Stimulated activated CD8-positive, alpha-beta memory T cell treated with anti-CD3 and anti-CD28 coated beads, Interleukin-4, amount 100 ng/mL, for 24 hours (primary cell): ENCODE results near the gene MYBPC3.

Experiments used
- DNase-seq: peaks from one replicate; pipeline ENCODE4 v3.0.0-alpha.2; 2020; ENCODE audit warnings: low read depth

The MYBPC3 gene

GRCh38 chr11:47352556-47352955, at the start of gene MYBPC3:
Gene MYBPC3, minus strand, starts transcription at chr11:47352702. Its CDS starts 55 bp downstream, at chr11:47352647.
- no peak for DNase-seq

- DNase-seq: no peak
Observed at GRCh38 chr11:47400768-47401279, 48.3 kb upstream of the MYBPC3 start.

- peak; percentile 23 for DNase-seq
Observed at GRCh38 chr11:47399860-47400767, 47.6 kb upstream of the MYBPC3 start.

- no peak for DNase-seq
Observed at GRCh38 chr11:47398551-47398950, 46.0 kb upstream of the MYBPC3 start.

- no peak for DNase-seq
Observed at GRCh38 chr11:47398011-47398410, 45.5 kb upstream of the MYBPC3 start.

- DNase-seq: no peak
Observed at GRCh38 chr11:47396049-47396320, 43.5 kb upstream of the MYBPC3 start.

GRCh38 chr11:47395223-47396048, 42.9 kb upstream of the MYBPC3 start:
- DNase-seq: no peak

GRCh38 chr11:47394322-47395222, 42.1 kb upstream of the MYBPC3 start:
- peak; percentile 39 for DNase-seq

- DNase-seq: no peak
Observed at GRCh38 chr11:47394050-47394321, 41.5 kb upstream of the MYBPC3 start.

- no peak for DNase-seq
Observed at GRCh38 chr11:47393163-47394049, 40.9 kb upstream of the MYBPC3 start.

GRCh38 chr11:47392546-47393162, 40.2 kb upstream of the MYBPC3 start:
- DNase-seq: no peak

GRCh38 chr11:47391711-47392432, 39.4 kb upstream of the MYBPC3 start:
- DNase-seq: no peak

- DNase-seq: no peak
Observed at GRCh38 chr11:47391077-47391583, 38.6 kb upstream of the MYBPC3 start.

GRCh38 chr11:47390422-47390760, 37.9 kb upstream of the MYBPC3 start:
- DNase-seq: no peak

GRCh38 chr11:47389577-47390421, 37.3 kb upstream of the MYBPC3 start:
- DNase-seq: no peak

GRCh38 chr11:47388697-47389576, 36.4 kb upstream of the MYBPC3 start:
- DNase-seq: no peak

- DNase-seq: no peak
Observed at GRCh38 chr11:47387944-47388696, 35.6 kb upstream of the MYBPC3 start.
